GM19463 (cell line): Measurements from ENCODE around the gene UBE2O.
"Not testable (repeated sequence)": the region's sequence is repeated elsewhere in the genome, so short reads cannot be mapped to it uniquely, and the experiment has no call there.

Experiments used
- ATAC-seq: cut with Tn5 transposase; IDR thresholded peaks from one replicate; pipeline ENCODE4 v1.9.1; 2021; ENCODE audit warnings: mild to moderate bottlenecking, moderate library complexity; ENCODE audit not compliant: unreplicated experiment

The UBE2O gene

DNA sequence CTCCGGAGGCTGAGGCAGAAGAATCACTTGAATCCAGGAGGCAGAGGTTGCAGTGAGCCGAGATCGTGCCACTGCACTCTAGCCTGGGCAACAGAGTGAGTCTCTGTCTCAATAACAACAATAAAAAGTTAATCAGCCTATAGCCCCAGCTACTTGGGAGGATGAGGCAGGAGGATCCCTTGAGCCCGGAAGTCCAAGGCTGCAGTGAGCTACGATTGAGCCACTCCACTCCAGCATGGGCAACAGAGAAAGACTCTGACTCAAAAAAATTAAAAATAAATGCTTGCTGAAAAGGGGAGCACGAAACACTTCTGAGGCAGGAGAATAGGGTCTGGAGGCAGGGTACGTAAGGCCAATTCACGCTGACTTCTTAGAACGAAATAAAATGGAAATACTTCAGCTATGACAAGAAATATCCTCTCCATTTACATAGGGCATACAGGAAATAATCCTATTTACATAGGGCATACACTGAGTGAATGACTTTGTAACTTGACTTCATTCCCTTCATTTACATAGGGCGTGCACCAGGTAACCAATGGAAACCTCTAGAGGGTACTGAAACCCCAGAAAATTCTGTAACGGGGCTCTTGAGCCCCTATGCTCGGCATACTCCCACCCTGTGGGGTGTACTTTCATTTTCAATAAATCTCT lies 96.0 kb downstream of the UBE2O start:
- no peak for ATAC-seq

DNA sequence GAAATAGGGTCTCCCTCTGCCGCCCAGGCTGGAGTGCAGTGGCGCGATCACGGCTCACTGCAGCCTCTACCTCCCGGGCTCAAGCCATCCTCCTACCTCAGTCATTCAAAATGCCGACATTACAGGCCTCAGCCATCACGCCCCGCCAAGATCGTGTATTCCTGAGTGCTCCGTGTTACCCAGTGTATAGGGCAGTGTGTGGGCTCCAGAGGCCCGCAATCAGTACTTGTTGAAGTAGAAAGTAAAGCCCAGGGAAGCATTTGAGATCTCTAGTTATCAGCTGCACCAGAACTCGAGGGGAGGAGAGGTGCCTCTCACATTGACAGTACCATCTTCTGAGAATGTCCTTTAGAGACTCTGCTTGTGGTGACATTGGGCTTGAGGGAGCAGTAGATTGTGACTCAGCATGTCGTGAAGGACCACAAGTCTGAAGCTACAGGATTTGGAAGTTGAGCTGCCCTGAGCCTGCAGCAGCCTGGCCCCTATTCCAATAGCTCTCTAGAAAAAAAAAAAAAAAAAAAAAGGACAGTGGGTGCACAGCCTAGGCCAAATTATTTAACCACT lies 98.1 kb downstream of the UBE2O start:
- ATAC-seq, result no peak

DNA sequence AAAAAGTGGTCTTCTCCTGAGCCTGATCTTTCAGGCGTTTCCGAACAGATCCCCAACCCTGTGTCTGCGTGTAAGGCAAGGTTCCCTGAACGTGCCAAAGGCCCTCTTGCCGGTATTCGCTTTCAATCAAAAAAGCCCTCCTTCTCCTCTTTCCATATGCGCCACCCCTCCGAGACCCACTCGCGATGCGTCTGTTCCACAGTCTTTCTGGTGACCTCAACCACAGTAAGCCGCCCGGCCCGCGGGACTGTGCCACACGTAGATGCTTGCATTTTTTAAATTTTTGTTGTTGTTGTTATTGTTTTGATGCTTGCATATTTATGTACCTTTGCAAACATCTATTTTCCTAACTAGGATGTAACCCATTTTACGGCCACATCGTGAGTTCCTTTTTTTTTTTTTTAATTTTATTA lies 98.6 kb downstream of the UBE2O start:
- no peak for ATAC-seq

DNA sequence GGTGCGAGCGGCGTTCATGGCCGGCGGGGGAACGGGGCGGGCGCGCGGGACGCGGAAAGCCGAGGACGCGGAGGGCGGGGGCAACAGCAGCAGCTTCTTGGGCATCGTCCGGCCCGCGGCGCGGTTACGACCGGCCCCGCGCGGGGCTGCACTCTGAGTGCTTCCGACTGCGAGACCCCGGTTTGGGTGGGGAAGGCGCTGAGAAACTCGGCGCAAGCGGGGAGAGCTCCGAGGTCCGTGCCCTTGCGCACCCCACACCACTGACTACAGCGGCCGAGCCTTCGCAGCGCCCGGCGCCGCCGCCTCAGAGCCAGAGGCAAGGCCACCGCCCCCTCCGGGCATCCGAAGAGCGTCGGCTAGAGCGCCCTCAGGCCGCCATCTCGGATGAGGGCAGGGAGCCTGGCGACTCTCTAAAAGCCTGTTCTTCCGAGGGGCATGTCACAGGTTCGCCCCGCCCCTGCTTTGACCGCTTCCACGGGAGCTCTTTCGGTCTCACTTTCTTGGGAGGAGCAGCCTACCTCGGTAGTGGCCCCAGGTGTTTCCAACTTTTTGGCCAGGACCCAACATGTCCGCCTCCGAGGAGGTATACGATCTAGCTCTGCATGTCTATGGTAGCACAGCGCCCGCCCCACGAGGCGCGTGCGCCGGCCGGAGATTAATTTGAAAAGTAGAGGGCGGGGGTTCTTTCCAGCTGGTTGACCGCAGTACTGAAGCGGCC lies 99.2 kb downstream of the UBE2O start, which contains the start of gene PRPSAP1:
PRPSAP1 (minus strand) TSS at position 318 of the 718 bp plus-strand sequence; CDS start at position 105, 213 bp downstream.
- ATAC-seq, result peak; percentile 88

DNA sequence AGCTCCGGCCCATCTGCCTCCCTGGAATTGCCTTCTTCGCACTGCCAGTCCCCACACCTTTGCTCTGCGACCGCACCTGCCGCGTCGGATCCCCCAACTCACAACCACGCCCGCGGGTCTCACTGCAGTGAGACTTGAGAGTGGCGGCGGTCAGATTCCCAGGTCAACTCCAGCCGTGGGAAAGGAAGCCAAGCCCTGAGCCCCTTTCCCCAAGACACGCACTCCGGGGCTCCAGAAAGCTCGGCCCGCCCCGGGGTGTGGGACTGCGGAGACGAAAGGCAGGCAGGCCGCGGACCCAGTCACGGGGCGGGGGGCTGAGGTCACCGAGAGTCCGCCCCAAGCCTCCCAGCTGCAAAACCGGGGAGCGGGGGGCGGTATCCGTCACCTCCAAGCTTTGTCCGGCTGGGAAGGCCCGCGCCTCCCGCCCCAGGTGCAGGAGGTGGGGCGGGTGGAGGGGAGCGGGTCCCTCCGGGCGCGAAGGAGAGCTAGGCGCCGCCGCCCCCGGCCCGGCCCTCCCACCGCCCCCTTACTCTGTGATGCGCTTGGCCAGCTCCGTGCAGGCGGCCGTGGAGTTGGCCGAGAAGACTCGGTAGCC lies 99.9 kb downstream of the UBE2O start:
- peak; percentile 17 for ATAC-seq

DNA sequence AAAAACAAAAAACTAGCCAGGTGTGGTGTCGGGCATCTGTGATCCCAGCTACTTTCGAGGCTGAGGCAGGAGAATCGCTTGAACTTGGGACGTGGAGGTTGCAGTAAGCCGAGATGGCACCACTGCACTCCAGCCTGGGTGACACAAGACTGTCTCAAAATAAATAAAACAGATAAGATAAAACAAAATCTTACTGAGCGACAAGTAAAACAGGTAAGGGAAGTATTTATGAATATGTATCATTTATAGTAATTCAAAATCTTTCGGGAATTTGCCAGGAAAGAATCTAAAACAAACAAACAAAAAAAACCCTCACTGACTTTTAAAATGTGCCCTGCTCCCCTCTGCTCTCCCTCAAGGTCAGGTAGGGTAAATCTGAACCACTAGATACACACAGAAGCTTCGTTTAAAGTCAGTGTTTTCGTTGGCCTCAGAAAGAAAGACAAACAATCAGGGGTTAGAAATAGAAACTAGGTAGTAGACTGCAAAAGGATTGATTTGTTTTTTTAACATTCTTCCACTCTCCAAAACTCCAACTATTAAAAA lies 101.4 kb downstream of the UBE2O start:
- ATAC-seq, result no peak

DNA sequence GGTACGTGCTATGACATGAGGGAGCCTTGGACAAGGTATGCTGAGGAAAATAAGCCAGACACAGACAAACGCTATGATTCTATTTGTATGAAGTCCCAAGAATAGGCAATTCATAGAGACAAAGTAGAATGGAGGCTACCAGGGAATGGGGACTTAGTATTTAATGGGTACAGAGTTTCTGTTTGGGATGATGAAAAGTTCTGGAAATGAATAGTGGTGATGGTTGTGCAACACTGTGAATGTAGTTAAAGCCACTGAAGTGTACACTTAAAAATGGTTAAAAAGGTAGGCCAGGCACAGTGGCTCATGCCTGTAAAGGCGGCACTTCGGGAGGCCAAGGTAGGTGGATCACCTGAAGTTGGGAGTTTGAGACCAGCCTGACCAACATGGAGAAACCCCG lies 102.5 kb downstream of the UBE2O start:
- ATAC-seq, result no peak

DNA sequence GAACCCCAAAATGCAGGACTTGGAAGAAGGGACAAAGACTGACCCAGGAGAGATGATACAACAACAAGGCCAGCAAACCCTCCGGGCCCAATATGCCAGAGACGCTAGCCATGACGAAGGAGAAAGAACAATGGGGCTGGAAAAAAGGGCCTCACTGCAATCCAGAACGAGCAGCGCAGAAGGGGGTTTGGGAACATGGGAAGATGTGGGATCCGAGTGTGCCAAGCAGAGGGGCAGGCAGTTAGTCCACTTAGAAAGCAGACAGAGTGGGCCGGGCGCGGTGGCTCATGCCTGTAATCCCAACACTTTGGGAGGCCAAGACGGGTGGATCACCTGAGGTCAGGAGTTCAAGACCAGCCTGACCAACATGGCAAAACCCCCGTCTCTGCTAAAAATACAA lies 106.0 kb downstream of the UBE2O start:
- not testable (repeated sequence) for ATAC-seq

DNA sequence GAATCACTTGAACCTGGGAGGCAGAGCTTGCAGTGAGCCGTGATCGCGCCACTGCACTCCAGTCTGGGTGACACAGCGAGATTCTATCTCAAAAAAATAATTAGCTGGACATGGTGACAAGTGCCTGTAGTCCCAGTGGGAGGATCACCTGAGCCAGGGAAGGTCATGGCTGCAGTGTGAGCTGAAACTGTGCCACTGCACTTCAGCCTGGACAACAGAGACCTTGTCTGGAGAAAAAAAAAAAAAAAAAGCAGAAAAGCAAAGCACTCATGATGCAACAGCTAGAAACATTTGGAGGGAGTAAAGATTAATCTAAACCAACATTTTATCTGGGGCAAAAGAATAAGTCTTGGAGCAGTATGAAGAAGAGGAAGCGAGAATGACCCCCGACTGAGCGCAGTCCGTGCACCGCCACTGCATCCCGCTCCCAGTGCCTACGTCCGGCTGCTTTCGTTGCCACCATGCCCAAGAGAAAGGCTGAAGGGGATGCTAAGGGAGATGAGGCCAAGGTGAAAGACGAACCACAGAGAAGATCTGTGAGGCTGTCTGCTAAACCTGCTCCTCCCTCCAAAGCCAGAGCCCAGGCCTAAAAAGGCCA lies 107.5 kb downstream of the UBE2O start:
- ATAC-seq, result no peak

DNA sequence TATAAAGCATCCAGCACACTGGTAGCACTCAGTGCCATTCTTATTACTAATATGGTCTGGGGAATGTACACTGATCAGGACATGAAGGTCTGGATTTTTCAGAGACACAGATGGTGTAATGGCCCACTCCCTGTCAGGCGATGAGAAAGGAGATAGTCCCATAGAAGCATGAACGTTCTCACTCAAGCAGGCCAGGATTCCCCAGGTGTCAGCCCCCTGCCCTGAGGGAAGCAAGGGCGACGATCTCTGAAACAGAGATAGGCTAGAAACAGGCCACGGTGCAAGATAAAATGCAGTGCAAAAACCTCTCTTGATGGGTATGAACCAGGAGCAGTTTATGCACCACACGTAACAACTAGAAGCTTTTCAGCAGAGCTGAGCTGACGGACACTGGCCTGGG lies 109.8 kb downstream of the UBE2O start:
- ATAC-seq, result no peak

DNA sequence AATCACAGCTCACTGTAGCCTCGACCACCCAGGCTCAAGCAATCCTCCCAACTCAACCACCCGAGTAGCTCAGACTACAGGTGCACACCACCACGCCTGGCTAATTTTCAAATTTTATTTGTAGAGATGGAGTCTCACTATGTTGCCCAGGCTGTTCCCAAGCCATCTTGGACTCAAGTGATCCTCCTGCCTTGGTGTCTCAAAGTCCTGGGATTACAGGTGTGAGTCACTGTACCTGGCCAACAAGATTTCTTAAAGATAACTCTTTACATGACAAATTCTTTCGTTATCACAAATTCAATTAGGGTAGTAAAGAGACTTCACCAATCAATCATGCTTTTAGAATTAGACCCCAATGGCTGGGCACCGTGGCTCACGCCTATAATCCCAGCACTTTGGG lies 111.7 kb downstream of the UBE2O start:
- no peak for ATAC-seq
